AG08395 (cell line): ENCODE data around the gene ACSBG1.
"Not testable (repeated sequence)": the region's sequence is repeated elsewhere in the genome, so short reads cannot be mapped to it uniquely, and the experiment has no call there.

Experiments
- DNase-seq: peaks from one replicate; pipeline ENCODE4 v3.0.0; 2012; ENCODE audit warnings: mixed read lengths, low spot score

The ACSBG1 gene

DNA sequence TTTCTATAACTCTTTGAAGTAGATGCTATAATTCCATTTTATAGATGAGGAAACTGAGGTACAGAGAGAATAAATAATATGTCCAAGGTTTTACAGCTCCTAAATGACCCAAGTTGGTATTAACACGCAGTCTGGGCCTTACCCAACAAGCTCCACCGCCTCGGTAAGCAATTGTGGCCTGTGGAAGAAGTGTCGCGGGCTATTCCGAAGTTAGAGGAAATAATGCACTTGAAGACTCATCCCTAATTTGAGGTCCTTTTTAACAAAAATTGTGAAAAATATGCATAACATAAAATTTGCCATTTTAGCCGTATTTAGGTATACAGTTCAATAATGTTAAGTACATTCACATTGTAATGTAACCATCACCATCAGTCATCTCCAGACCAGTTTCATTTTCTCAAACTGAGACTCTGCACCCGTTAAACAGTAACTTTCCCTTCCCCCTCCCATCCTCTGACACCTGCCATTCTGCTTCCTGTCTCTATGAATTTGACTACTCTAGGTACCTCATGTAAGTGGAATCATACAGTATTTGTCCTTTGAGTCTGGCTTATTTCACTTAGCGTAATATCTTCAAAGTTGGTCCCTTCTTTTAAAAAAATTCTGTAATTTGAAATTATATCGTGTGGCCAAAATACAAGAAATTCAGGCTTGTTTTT is 67.0 kb downstream of the ACSBG1 start:
- DNase-seq, result no peak

DNA sequence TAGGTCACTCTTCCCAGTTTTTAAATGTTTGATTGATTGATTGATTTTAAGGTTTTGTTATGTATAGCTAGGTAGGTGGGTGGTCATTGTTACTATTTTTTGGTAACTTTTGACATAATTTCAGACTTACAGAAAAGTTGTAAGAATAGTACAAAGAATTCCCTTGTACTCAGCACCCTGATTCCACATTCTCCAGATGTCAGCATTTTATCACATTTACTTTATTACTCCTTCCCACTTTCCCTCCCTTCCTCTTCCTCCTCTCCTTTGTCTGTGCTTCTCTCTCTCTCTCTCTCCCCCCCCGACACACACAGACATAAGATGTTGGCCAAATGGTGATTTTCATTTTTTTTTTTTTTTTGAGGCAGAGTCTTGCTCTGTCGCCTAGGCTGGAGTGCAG is 70.4 kb downstream of the ACSBG1 start:
- no peak for DNase-seq

GRCh38 chr15:78162038-78162437 is 72.3 kb downstream of the ACSBG1 start:
- DNase-seq, result no peak

DNA sequence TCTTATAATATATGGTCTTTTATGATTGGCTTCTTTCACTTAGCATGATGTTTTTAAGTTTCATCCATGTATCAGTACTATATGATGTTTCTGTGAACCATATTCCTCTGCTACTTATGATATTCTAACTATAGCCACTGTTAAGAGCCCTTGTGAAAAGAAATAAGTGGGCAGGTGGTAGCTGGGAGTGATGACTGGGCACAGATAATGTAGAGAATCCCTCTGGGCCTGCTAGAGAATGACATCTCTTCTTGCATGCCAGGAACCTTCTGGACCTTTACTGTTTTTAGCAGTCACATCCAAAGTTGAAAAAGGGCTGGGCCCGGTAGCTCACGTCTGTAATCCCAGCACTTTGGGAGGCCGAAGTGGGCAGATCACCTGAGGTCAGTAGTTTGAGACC is 75.0 kb downstream of the ACSBG1 start:
- no peak for DNase-seq

- no peak for DNase-seq
These were observed 77.2 kb downstream of the ACSBG1 start for GRCh38 chr15:78157203-78157602.

- no peak for DNase-seq
These were observed 77.7 kb downstream of the ACSBG1 start for GRCh38 chr15:78156653-78157052.

- no peak for DNase-seq
These were observed 78.9 kb downstream of the ACSBG1 start for GRCh38 chr15:78155355-78155939.

DNA sequence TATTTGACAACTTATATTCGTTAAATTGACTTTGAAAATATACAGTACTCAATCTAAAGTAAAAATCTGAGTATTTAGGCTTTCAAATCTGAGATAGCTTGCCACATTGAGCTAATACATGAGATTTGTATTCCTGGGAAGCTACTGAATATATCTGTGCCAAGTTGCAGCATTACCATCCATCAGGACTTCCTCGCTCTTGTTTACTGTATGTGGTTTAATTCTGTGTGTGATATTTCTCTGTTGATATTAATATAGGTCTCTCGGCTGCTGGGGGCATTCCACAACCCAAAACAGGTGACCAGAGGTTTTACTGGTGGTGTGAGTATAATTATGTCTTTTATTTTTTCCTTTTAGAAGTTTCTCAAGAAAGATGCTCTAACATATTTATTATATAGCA is 79.4 kb downstream of the ACSBG1 start:
- DNase-seq, result no peak

DNA sequence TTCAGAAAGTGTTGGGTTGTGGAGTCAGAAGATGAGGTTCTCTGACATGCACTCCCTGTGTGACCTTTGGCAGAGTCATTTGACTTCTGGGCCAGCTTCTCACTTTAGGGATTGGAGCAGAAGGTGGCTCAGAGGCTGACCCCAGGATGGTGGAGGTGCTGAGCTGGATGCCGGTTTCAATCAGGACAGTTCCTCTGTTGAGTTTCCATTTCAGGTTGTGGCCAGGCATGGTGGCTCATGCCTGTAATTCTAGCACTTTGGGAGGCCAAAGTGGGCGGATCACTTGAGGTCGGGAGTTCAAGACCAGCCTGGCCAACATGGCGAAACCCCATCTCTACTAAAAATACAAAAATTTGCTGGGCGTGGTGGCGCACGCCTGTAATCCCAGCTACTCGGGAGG is 83.3 kb downstream of the ACSBG1 start:
- DNase-seq, result not testable (repeated sequence)

DNA sequence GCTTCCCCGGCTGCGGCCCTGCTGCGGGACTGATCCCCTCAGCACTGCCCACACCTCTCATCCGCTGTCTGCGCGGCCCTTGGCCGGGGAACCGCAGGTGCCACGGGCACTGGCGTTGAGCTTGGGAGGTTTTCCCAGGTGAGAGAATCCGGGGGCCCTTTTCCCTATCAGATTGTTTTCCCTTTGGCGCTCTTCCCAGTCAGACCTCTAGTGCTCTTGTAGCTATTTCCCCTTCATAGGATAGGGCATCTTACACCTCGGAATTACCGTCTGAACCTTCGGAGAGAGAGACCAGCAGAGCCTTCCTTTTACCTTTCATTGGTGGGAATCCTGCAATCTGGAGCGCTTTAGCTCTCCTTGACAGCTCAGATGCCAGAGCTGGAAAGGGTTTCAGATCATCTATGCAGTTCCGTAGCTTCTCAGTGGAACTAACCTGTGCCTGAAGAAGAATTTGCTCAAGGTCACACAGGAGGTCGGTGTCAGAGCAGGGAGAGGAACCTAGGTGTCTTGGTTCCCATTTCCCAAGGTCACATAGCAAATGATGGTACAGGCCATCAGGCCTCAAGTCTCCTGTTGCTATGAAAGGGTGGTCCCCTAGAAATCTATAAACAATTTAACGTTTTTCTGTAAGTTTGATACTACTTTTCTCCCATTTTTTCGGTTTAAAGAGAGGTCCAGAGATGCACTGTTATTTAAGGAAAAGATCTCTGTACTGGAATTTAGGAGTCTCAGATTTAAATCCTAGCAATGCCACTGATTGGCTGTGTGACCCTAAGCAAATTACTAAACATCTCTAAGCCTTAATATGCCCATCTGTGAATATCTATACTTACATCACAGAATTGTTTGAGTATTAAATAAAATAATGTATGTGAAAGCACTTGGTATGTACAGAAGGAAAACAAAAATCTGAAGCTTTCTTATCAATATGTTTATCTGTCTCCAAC is 84.3 kb downstream of the ACSBG1 start:
- no peak for DNase-seq

DNA sequence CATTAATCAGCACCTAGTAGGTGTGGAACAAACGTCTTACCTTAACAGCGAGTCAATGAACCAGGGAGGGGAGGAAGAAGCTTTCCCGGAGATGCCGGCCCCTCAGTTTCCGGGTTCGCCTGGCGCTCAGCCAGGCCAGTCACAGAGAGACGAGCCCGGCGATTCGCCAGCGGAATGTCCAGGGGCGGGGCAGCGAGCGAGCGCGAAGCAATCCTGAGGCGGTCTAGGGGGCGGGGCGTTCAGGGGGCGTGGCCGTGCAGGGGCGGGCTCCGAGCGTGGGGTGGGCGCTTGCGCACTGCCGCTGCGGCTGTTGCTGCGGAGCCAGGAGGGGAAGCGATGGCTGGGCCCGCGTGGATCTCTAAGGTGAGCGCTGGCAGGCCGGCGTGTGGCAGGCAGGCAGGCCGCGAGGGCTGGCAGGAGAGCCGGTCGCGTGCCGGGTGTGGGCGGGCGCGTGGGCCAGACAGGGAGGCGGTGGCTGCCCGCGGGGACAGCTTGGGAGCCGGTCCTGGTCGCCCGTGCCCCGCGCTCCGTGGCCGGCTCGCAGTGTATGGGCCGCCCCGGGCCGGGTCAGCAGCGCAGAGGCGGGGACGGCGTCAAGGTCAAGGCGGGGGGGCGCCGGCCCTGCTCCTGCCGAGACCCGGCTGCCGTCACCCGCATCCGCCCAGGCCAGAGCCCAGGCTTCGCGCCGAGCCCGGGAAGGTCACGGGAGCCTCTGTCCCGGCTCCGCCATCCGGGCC is 85.1 kb downstream of the ACSBG1 start, which contains the start of gene IDH3A:
TSS of gene IDH3A (plus strand) at position 295 of the 737 bp plus-strand sequence. CDS start at position 337, 42 bp downstream.
- DNase-seq, result peak; percentile 100

DNA sequence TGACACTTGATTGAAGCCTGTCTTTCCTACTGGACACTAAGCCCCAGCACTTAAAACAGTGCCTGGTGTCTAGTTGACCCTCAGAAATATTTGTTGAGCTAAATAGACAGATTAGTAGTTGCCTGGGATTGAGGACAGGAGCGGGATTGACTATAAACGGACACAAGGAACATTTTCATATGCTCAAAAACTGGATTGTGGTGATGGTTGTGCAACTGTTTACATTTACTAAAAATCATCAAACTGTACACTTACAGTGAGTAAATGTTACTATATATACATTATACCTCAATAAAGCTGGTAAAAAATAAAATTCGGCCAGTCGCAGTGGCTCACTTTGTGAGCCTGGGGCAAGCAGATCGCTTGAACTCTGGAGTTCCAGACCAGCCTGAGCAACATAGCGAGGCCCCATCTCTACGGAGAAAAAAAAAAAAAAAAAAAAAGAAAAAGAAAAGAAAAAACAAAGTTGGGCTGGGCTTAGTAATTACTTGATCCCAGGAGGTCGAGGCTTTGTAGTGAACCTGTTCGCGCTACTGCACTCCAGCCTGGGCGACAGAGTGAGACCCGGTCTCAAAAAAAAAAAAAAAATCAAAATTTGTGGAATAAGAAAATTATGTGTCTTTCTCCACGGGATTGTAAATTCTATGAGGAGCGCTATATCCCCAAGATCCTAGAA is 85.8 kb downstream of the ACSBG1 start:
- DNase-seq, result no peak

GRCh38 chr15:78147566-78147965 is 86.8 kb downstream of the ACSBG1 start:
- no peak for DNase-seq

DNA sequence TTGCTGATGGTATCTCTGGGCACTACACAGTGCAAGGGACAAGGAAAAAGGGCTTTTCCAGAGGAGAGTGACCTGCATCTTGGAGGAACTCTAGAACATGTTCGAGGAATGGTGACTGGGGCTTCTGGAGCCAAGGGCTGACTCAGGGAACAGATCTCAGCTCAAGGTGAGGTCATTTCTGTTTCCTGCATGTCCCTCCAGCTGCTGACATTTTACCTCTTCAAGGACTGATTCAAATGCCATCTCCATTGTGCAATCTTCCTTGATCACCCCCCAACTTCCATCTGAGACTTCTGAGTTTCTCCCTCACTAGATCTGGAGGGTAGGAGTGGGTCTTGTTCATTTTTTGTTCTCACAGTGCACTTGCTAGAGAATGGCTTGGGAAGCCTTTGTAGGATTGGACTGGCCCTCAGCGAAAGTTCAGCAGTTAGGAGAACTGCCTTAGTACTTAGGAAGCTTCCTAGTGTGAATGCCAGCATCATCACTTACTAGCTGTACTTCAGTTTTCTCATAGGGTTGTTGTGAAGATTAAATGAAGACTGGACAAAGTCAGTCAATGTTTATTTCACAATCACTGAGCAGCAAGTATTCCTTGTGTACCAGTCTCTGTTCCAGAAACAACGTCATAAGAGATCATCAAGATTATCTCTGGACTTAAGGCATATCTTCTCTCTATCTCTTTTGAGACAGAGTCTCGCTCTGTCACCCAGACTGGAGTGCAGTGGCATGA is 87.8 kb downstream of the ACSBG1 start:
- DNase-seq, result no peak

GRCh38 chr15:78142332-78142731 is 92.0 kb downstream of the ACSBG1 start:
- DNase-seq, result no peak

- DNase-seq, result no peak
These were observed 94.1 kb downstream of the ACSBG1 start for GRCh38 chr15:78140292-78140691.

GRCh38 chr15:78139578-78139977 is 94.8 kb downstream of the ACSBG1 start:
- no peak for DNase-seq

- no peak for DNase-seq
These were observed 100.6 kb downstream of the ACSBG1 start for GRCh38 chr15:78133801-78134200.

DNA sequence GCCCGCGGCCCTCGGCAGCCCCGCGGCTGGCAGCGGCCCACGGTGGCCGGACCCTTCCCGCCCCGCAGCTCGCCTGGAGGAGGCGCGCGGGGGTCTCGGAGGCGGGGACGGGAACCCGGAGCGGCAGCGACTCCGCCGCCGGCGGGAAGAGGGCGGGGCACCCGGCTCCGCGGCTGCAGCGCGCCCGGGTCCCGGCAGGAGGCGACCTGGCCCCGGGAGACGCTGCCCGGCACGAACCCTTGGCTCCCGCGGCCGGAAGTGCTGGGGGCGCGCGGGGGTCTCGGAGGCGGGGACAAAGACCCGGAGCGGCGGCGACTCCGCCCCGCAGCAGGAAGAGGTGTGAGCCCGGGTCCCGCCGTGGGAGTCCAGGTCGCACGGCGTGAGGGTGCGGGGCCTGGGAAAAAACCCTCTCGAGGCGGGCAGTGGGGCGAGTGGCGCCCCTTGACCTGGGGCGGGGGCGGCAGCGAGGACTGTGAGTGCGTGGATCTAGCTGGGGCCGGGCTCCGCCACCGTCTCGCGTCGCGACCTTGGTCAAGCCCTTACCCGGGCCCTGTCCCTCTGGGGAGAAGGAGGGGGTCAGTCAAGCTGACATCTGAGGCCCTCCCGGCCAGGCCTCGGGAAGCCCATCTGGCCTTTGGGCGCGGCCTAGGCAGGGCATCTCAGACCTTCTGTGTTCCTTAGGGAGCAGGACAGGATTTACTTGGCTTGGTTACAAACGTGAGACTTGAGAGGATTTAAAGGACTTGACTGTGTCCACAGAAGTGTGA is 102.9 kb downstream of the ACSBG1 start, which contains the start of gene CIB2:
TSS of gene CIB2 (minus strand) at position 151 of the 767 bp plus-strand sequence. CDS start 230 bp downstream, outside the sequence.
- peak; percentile 92 for DNase-seq
